GM19397 (cell line): ENCODE measurements around the gene OAT.
"Not testable (repeated sequence)": the region's sequence is repeated elsewhere in the genome, so short reads cannot be mapped to it uniquely, and the experiment has no call there.

Experiments
- ATAC-seq: cut with Tn5 transposase; IDR thresholded peaks from one replicate; pipeline ENCODE4 v1.9.1; 2021; ENCODE audit warnings: mild to moderate bottlenecking, moderate library complexity; ENCODE audit not compliant: unreplicated experiment

The OAT gene

DNA sequence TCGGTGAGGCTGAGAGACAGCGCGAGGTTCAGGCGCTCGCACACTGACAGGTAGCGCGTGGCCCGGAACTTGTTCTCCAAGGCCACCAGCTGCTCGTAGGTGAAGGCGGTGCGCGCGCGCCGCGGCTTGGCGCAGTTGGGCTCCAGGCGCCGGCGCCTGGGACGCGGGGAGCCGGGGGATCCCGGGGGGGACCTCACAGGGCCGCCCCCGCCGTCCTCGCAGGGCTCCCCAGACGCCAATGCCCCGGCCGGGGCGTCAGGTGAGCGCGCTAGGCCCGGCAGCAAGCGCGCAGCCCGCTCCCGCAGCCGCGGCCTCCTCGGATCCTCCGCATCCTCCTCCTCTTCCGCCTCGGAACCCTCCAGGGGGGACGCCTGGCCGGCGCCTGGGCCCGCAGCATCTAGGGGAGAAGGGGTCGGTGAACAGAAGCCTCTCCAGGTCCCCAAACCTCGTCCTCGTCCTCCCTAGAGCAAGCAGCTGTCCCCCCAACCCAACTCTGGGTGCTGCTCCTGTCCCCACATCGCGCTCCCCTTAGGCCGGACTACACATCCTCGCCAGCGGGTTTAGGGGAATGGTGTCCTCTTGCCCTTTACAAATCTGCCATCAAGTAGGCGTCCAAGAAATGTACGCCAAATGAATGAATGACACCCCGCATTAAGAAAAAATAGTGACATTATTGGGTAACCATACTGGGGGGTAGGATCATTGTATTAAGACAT lies 29.2 kb upstream of the OAT start:
- ATAC-seq: no peak

- no peak for ATAC-seq
Measured at GRCh38 chr10:124446830-124447750, 28.4 kb upstream of the OAT start.

DNA sequence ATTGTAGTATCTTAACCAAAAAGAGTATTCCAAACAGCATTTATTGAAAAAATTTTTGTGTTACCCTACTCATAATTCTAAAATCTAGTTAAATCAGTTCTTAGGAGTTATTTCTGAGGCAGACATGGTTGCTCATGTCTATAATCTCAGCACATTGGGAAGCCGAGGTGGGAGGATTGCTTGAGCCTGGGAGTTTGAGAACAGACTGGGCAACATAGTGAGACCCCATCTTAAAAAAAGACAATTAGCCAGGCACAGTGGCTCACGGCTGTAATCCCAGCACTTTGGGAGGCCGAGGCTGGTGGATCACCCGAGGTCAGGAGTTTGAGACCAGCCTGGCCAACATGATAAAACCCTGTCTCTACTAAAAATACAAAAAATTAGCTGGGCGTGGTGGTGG lies 23.0 kb upstream of the OAT start:
- ATAC-seq: not testable (repeated sequence)

DNA sequence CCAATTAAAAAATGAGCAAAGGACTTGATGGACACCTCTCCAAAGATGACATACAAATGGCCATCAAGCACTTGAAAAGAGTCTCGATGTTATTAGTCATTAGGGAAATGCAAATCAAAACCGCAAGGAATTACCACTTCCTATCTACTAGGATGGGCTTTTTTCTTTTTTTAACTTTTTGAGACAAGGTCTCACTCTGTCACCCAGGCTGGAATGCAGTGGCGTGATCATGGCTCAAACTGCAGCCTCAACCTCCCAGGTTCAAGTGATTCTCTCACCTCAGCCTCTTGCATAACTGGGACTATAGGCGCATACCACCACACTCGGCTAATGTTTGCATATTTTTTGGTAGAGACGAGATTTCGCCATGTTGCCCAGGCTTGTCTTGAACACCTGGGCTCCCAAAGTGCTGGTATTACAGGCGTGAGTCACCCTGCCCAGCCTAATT lies 17.5 kb upstream of the OAT start:
- ATAC-seq: no peak

DNA sequence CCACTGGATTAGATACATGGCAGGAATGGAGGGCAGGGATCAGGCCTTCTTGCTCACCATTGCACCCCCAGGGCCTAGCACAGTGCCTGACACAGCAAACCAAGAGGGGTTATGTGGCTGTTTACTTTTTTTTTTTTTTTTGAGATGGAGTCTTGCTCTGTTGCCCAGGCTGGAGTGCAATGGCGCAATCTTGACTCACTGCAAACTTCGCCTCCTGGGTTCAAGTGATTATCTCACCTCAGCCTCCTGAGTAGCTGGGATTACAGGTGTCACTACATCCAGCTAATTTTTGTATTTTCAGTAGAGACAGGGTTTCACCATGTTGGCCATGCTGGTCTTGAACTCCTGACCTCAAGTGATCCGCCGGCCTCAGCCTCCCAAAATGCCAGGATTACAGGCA lies 17.0 kb upstream of the OAT start:
- ATAC-seq: not testable (repeated sequence)

DNA sequence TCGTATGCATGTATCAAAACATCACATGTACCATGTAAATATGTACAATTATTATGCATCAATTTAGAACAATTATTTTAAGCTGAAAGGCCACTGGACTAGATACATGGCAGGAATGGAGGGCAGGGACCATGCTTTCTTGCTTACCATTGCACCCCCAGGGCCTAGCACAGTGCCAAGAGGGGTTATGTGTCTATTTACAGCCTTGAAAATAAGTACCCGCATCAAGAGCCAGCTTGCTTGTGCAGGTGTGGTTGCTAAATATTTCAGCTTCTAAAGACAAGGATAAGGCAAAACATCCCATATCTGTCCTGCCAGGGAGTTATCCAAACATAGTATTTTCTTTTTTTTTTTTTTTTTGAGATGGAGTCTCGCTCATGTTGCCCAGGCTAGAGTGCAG lies 14.7 kb upstream of the OAT start:
- no peak for ATAC-seq

GRCh38 chr10:124430077-124430476 lies 11.4 kb upstream of the OAT start:
- ATAC-seq: no peak

DNA sequence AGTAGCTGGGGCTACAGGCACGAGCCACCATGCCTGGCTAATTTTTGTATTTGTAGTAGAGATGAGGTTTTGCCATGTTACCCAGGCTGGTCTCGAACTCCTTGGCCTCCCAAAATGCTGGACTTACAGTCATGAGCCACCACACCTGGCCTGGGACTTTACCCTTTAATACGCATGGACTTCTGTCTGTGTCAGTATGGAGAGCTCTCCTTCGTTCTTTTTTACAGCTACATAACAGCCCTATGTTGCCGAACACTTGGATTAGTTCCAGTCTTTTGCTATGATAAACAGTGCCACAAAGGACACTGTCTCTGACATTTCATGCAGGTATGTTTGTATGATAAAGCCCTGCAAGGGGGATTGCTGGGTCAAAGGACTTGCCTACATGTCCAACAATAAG lies 10.9 kb upstream of the OAT start:
- no peak for ATAC-seq

DNA sequence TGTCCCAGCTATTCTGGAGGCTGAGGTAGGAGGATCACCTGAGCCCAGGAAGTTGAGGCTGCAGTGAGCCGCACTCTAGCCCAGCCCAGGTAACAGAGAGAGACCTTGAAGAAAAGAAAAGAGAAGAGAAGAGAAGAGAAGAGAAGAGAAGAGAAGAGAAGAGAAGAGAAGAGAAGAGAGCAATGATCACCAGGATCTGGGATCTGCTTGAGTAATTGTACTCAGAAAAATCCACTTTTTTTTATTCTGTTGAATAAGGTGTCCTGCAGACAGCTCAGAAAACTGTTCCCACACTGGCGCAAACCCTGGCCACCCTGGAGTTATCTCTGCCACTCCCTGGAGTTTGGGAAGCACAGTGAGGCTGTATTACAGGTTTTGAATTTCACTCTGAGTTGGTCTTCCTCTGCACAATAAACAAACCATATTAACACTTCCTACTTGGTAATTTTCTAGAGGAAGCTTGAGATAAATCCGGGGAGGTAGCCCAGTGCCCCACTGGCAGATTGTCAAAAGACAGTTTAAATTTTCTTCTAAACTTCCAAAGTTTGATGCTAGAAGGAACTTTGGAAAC lies 9.6 kb upstream of the OAT start:
- ATAC-seq: no peak

GRCh38 chr10:124425227-124425962 lies 6.7 kb upstream of the OAT start:
- no peak for ATAC-seq

DNA sequence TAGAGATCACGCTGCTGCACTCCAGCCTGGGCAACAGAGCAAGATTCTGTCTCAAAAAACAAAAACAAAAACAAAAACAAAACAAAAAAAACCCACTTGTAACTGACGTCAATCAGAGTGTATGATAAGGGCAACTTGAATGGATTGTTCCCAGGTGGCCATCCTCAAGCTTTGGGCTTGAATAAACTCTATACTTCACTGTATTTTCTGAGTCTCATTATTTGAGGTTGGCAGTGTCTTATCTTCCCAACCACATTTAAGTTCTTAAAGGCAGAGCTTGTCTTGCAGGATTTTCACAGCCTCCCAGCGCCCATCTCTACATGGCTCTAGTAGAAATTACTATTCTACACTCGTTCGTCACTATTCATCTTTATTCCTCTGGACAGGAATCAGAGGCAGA lies 5.1 kb upstream of the OAT start:
- ATAC-seq: no peak

- no peak for ATAC-seq
Measured at GRCh38 chr10:124422742-124423141, 4.0 kb upstream of the OAT start.

DNA sequence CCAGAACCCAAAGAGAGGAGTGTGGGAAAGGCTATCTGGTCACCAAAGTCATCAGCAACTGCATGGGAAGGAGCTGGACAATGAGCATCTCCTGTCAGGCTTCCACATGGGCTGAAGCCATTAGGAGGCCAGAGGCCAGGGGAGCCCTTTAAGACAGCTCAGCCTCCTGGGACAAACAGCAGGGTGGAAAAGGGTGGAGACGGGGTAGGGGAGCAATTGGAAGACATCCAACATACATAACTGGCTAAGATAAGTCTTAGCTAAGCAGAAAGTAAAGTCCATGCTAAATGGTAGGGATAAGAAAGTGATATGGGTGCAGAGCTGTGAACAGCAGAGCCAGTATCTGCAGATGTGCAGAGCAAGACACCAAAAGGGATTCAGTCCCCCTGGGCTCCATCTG lies 1.5 kb upstream of the OAT start:
- ATAC-seq: no peak

DNA sequence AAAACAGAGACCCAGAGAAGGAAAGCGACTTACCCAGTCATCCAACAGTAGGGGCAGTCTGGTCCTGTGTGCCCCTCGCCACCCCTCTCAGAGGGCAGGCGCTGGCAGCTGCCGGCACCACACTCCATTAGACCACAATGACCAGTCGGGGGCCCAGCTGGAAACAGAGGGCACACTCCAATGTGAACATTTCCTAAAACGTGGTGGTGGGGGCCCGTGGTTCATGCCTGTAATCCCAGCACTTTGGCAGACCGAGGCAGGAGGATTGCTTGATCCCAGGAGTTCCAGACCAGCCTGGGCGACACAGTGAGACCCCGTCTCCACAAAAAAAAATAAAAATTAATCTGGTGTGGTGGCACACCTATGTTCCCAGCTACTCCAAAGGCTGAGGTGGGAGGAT lies 912 bp upstream of the OAT start:
- ATAC-seq: no peak

DNA sequence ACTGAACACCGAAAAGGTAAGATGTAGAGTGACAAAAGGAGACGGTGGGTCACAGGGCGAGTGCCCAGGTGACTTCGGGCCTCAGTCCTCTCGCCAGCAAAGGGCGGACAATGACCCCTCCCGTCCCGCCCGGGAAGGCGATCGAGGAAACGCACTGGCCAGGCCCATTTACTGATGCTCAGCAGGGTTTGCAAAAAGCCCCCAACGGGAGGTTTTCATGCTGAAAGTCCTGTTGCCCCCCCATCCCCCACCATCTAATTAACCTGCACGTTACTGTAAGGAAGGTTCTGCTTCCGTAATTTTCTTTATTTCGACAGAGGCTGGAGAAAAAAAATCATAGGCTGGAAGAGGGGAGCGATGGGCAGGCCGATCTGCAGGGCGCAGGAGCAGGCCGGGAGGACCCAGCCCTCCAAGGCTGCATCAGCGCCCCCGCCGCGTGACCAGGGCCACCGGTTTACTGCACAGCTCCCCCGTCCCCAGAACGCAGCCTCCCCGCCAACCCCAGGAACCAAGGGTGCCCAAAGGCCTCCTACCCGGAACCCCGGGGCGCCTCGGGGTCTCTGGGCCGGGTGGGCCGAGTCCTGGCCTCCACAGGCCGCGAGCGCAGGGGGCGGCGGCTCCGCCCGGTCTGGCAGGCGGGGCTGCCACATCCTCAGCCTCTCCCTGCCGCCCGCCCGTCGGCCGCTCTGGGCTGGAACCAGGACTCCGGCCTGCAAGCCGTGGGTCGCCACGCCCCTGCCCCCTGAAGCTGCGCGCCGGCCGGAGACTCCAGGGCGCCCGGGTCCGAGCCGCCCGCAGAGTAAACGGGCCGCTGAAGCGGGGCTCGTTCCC lies 613 bp downstream of the OAT start:
- ATAC-seq: peak; percentile 29

DNA sequence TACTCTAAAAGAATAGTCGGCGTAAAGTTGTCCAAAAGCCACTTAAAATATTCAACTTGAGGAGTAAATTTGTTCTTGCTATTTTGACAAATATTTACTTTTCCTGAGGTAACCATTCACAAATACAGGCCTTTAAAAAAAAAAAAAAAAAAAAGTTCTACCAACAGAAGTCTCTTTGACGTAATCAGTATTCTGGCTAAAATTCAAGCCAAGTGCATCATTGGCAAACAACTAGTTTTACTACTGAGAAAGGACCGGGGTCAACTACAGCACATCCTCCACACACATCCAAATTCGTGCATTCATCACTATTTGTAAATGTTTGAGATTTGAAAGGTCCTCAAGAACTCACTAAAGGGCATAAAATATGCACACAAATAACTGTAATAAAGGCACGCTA lies 2.0 kb downstream of the OAT start:
- ATAC-seq: no peak

- no peak for ATAC-seq
Measured at GRCh38 chr10:124415210-124415609, 3.5 kb downstream of the OAT start.

DNA sequence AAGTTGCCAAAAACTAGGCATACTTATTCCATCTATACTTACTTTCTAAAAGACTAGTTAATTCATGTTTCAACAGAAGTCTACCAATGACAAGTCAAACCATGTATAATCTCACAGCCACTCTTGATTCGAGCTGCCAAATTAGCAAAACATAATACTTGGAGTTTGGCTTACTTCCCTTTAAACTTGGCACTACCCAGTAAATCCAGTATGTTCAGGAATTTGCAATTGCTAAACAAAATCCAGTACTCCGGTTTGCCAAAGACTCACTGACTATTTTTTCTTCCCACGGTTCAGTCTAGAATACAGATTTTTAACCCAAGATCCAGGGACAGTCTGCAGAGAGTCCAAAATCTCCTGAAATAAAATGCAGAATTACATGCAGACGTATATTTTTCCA lies 4.6 kb downstream of the OAT start:
- ATAC-seq: no peak

- no peak for ATAC-seq
Measured at GRCh38 chr10:124409696-124410095, 9.0 kb downstream of the OAT start.

DNA sequence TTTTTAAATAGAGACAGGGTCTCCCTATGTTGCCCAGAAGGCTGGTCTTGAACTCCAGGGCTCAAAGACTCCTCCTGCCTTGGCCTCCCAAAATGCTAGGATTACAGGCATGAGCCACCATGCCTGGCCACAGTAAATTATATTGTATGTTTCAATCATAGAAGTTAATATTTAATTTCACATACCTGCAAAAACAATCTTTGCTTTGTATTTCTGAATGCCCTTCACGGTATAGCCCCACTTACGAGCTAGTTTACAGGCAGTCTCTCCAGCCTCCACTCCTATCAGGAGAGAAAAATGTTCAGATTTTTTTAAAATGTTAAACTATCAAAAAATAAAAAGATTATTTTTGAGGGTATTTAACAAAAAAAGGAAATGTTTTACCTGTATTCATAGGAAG lies 10.4 kb downstream of the OAT start:
- no peak for ATAC-seq
